SK-N-SH (cell line): ENCODE measurements around the gene MKS1. TPM values are rescaled to one million over a fixed set of nuclear protein-coding genes. Genes with fewer than 3 reads are reported as not detected.
A peak's percentile ranks its signal among the peaks of the same experiment; 100 is the strongest.

ENCODE experiments used
- CTCF ChIA-PET: fragments of 300-600, 350-600 bp; formaldehyde crosslinking; extraction: SDS; loops from one replicate; lab custom pipeline; 2021; lab: Yijun Ruan, JAX
- POLR2A ChIA-PET: fragments of 350-600 bp; sonication (Branson Sonifier 250); formaldehyde crosslinking; extraction: SDS; loops from one replicate; lab custom pipeline; 2020; ENCODE audit warnings: antibody characterized with exemption, inconsistent platforms; lab: Yijun Ruan, JAX
- DNase-seq: peaks from one replicate; pipeline ENCODE4 v3.0.0; 2012
- H2AFZ ChIP-seq: fragments of 200-600 bp; sonication (generic); 2 replicates; pipeline ENCODE4 v1.8.1; 2016; ENCODE audit warnings: antibody characterized with exemption, mild to moderate bottlenecking, low read depth
- H3F3A ChIP-seq: fragments of 200-600 bp; sonication (generic); replicated peaks from 2 replicates; pipeline ENCODE3; 2016; ENCODE audit warnings: antibody characterized with exemption, mild to moderate bottlenecking; ENCODE audit not compliant: insufficient read depth
- H3K27ac ChIP-seq, 2 experiments: fragments of 200-500 bp in 1 of 2; fragments of 200-600 bp in 1 of 2; sonication (Bioruptor generic) in 1 of 2; sonication (generic), shearing (Covaris generic) in 1 of 2; 2 replicates each; pipeline versions ENCODE4 v1.5.1 to v1.6.1; 2014 to 2016; ENCODE audit warnings: low read depth in 2 of 2, inconsistent platforms in 1 of 2, low read length in 1 of 2, mild to moderate bottlenecking in 1 of 2, mixed read lengths in 1 of 2
- H3K27me3 ChIP-seq: fragments of 200-600 bp; sonication (generic), shearing (Covaris generic); 2 replicates; pipeline ENCODE4 v1.6.1; 2016; ENCODE audit warnings: mixed run types; ENCODE audit not compliant: insufficient read depth
- H3K36me3 ChIP-seq, 2 experiments: fragments of 200-500 bp in 1 of 2; fragments of 200-600 bp in 1 of 2; sonication (Bioruptor generic) in 1 of 2; sonication (generic) in 1 of 2; replicated peaks in 1 of 2; 2 replicates each; pipeline versions ENCODE3 to v1.5.1; 2014 to 2016; ENCODE audit warnings: low read length in 1 of 2, mild to moderate bottlenecking in 1 of 2; ENCODE audit not compliant: insufficient read depth in 2 of 2, control insufficient read depth in 1 of 2
- H3K4me1 ChIP-seq, 2 experiments: fragments of 200-500 bp in 1 of 2; fragments of 200-600 bp in 1 of 2; sonication (Bioruptor generic) in 1 of 2; sonication (generic), shearing (Covaris generic) in 1 of 2; 2 replicates each; pipeline versions ENCODE4 v1.5.1 to v1.6.1; 2014 to 2016; ENCODE audit warnings: low read depth in 1 of 2, low read length in 1 of 2, mixed run types in 1 of 2; ENCODE audit not compliant: insufficient read depth in 2 of 2, control insufficient read depth in 1 of 2
- H3K4me2 ChIP-seq: fragments of 200-600 bp; sonication (generic), shearing (Covaris generic); 2 replicates; pipeline ENCODE4 v1.6.1; 2017; ENCODE audit warnings: mixed run types
- H3K4me3 ChIP-seq, 2 experiments: fragments of 200-500 bp in 1 of 2; fragments of 200-600 bp in 1 of 2; sonication (Bioruptor generic) in 1 of 2; sonication (generic), shearing (Covaris generic) in 1 of 2; 2 replicates each; pipeline versions ENCODE4 v1.5.1 to v1.8.1; 2014 to 2016; ENCODE audit warnings: low read depth in 2 of 2, inconsistent platforms in 1 of 2, low read length in 1 of 2, mild to moderate bottlenecking in 1 of 2, mixed read lengths in 1 of 2, moderate library complexity in 1 of 2
- H3K79me2 ChIP-seq: fragments of 200-600 bp; sonication (generic); 2 replicates; pipeline ENCODE4 v1.8.1; 2017; ENCODE audit warnings: mild to moderate bottlenecking; ENCODE audit not compliant: insufficient read depth
- H3K9ac ChIP-seq: fragments of 200-600 bp; sonication (generic); 2 replicates; pipeline ENCODE4 v1.6.1; 2017; ENCODE audit warnings: mixed run types
- H3K9me2 ChIP-seq: fragments of 200-600 bp; sonication (generic); 2 replicates; pipeline ENCODE4 v1.6.1; 2017; ENCODE audit warnings: mixed run types
- H3K9me3 ChIP-seq: fragments of 200-600 bp; sonication (generic); 2 replicates; pipeline ENCODE4 v1.6.1; 2017; ENCODE audit warnings: mixed run types, mild to moderate bottlenecking, moderate library complexity
- H4K20me1 ChIP-seq: fragments of 200-600 bp; sonication (generic); 2 replicates; pipeline ENCODE4 v1.6.1; 2017; ENCODE audit warnings: mild to moderate bottlenecking, mixed run types; ENCODE audit not compliant: insufficient read depth
- CHD2 ChIP-seq: fragments of 150-350 bp; IDR thresholded peaks from 2 replicates; pipeline ENCODE4 v1.6.1; 2018; ENCODE audit warnings: low read length; ENCODE audit not compliant: partially characterized antibody
- EZH2phosphoT487 ChIP-seq: fragments of 200-600 bp; sonication (generic); IDR thresholded peaks from 2 replicates; pipeline ENCODE4 v1.6.1; 2017; ENCODE audit warnings: low read depth, mixed run types, mild to moderate bottlenecking, antibody characterized with exemption, moderate library complexity, borderline replicate concordance
- FOXM1 ChIP-seq: IDR thresholded peaks from 2 replicates; pipeline ENCODE4 v1.4.0; 2012; ENCODE audit warnings: low read depth, mild to moderate bottlenecking
- GATA2 ChIP-seq: sonication (generic); formaldehyde crosslinking; IDR thresholded peaks from 2 replicates; pipeline ENCODE4 v1.5.0; 2020; ENCODE audit warnings: mild to moderate bottlenecking, missing genetic modification reagents
- JUND ChIP-seq: IDR thresholded peaks from 2 replicates; pipeline ENCODE4 v1.4.0; 2012
- MEF2A ChIP-seq: IDR thresholded peaks from 2 replicates; pipeline ENCODE4 v1.4.0; 2012; ENCODE audit warnings: low read depth, borderline replicate concordance
- MXI1 ChIP-seq: IDR thresholded peaks from 2 replicates; pipeline ENCODE4 v1.6.1; 2012; ENCODE audit warnings: mild to moderate bottlenecking, low read depth, low read length, improper control_type of control experiment
- NFIC ChIP-seq: IDR thresholded peaks from 2 replicates; pipeline ENCODE4 v1.4.0; 2012; ENCODE audit warnings: borderline replicate concordance
- RAD21 ChIP-seq: IDR thresholded peaks from 2 replicates; pipeline ENCODE4 v1.6.1; 2012; ENCODE audit warnings: mild to moderate bottlenecking, low read length
- RCOR1 ChIP-seq: fragments of 150-350 bp; IDR thresholded peaks from 2 replicates; pipeline ENCODE4 v1.6.1; 2017; ENCODE audit warnings: antibody characterized with exemption, low read length
- RFX5 ChIP-seq: IDR thresholded peaks from 2 replicates; pipeline ENCODE4 v1.6.1; 2012; ENCODE audit warnings: mild to moderate bottlenecking, improper control_type of control experiment, low read length
- TAF1 ChIP-seq: IDR thresholded peaks from 2 replicates; pipeline ENCODE4 v1.6.1; 2012; ENCODE audit warnings: low read depth, mild to moderate bottlenecking, low read length, moderate library complexity, borderline replicate concordance
- WGBS: methylation state at CpG from one replicate; pipeline ENCODE4 v1.1.6; 2017; ENCODE audit warnings: low lambda C conversion rate; 5-methylcytosine and 5-hydroxymethylcytosine counted together
- polyA plus RNA-seq, 3 experiments: library from polyadenylated mRNA; depleted of rRNA; stranded (reverse); fragments of >200 nt; gene quantifications; 2 replicates each; pipeline ENCODE4 v1.2.3, GENCODE V29; 2012
- TF ChIP-seq, protein P1 (sequence below): IDR thresholded peaks from 2 replicates; pipeline ENCODE4 v1.6.1; 2012; ENCODE audit warnings: mild to moderate bottlenecking, low read depth, low read length, moderate library complexity
- TF ChIP-seq, protein P2 (sequence below): fragments of 200-600 bp; sonication (generic); IDR thresholded peaks from 2 replicates; pipeline ENCODE4 v1.6.1; 2017; ENCODE audit warnings: antibody characterized with exemption, mild to moderate bottlenecking, moderate library complexity
- TF ChIP-seq, protein P3 (sequence below): IDR thresholded peaks from 2 replicates; pipeline ENCODE4 v1.4.0; 2012; ENCODE audit warnings: low read depth, borderline replicate concordance

Gene MKS1
- polyA plus RNA-seq, 1 of the 3 experiments (the other 2 are of a cell fraction), result 28.5 TPM

DNA sequence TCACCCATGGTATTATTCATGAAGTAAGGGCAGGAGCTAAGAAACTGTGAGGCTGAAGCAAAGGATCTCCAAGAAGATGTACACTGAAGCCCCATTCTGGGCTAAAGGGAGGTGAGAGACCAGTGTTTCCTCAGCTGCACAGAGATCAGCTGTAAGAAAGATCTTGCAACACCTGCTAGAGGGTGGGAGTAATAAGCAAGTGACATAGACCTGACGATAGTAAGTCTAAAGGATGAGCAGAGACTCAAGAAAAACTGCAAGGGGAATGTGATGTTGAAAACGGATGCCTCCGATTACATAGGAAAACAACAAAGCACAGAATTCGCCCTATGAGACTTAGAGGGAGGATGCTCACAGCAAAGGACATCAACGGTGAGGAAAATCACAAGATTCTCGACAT lies 52.4 kb downstream of the MKS1 start, which contains the start of gene OR4D2:
TSS of gene OR4D2 (plus strand) at position 301 of the 400 bp plus-strand sequence. CDS start 2,674 bp downstream, outside the sequence.
- H3K9me2 ChIP-seq, result no peaks in the 10 kb centered on the region
- peaks cover 5% of the 10 kb centered on the region; the same call in 1 of the 2 replicates for H3K27me3 ChIP-seq
- no peak within 1 kb of the TSS for H2AFZ ChIP-seq
- no peak within 1 kb of the TSS for H3K4me2 ChIP-seq
- no peaks in the 10 kb centered on the region for H4K20me1 ChIP-seq
- POLR2A ChIA-PET, result no interaction called here
- no peaks in the 10 kb centered on the region for H3K4me1 ChIP-seq
- TF ChIP-seq NFIC (no peak), GATA2 (CRISPR knock-in tag) (no peak)
- no peak for DNase-seq
- CTCF ChIA-PET, result interaction anchor here (1.1 to 1.4 kb wide), 3 partner anchors 33 to 282 kb away, joined by 3 to 5 read pairs (median 3); no protein-coding TSS in a partner anchor
- no peaks in the 10 kb centered on the region for H3K9me3 ChIP-seq
- H3K9ac ChIP-seq, result no peak within 1 kb of the TSS
- H3F3A ChIP-seq, result no peaks in the 10 kb centered on the region
- no peaks in the 10 kb centered on the region for H3K36me3 ChIP-seq
- WGBS, result 9% methylated on average over 6 of the region's 6 CpGs
- no peaks in the 10 kb centered on the region for H3K79me2 ChIP-seq
- no peak within 1 kb of the TSS for H3K27ac ChIP-seq
- H3K4me3 ChIP-seq, result no peak within 1 kb of the TSS

DNA sequence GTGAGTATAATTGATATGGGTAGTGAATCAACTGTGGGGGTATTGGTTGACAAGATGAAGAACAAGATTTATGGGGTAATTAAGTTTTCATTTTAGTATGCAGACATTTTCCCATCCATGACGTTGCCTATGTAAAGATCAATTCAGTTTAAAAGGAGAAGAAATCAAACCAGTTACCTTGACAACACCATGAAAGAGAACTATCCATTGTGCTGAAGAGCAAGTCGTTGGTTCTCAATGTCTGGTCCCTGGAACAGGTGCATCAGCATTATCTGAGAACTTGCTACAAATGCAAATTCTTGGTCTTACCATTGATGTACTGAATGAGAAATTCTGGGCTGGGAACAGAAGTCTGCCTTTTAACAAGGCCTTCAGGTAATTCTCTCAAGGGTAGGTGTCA lies 53.1 kb downstream of the MKS1 start:
- no peak for DNase-seq
- no peak overlapping the region for H3K27ac ChIP-seq
- no peak overlapping the region for H3K4me3 ChIP-seq
- peaks cover 5% of the 10 kb centered on the region; the same call in 1 of the 2 replicates for H3K27me3 ChIP-seq
- no peaks in the 10 kb centered on the region for H3K36me3 ChIP-seq
- no peaks in the 10 kb centered on the region for H3K9me2 ChIP-seq
- H3K79me2 ChIP-seq, result no peaks in the 10 kb centered on the region
- no peak overlapping the region for H3K9ac ChIP-seq
- POLR2A ChIA-PET, result no interaction called here
- 4% methylated on average over 2 of the region's 2 CpGs for WGBS
- no peak overlapping the region for H3K4me2 ChIP-seq
- no peaks in the 10 kb centered on the region for H4K20me1 ChIP-seq
- H3K4me1 ChIP-seq, result no peaks in the 10 kb centered on the region
- TF ChIP-seq RCOR1 (no peak), JUND (no peak)
- TF ChIP-seq, protein P1, sequence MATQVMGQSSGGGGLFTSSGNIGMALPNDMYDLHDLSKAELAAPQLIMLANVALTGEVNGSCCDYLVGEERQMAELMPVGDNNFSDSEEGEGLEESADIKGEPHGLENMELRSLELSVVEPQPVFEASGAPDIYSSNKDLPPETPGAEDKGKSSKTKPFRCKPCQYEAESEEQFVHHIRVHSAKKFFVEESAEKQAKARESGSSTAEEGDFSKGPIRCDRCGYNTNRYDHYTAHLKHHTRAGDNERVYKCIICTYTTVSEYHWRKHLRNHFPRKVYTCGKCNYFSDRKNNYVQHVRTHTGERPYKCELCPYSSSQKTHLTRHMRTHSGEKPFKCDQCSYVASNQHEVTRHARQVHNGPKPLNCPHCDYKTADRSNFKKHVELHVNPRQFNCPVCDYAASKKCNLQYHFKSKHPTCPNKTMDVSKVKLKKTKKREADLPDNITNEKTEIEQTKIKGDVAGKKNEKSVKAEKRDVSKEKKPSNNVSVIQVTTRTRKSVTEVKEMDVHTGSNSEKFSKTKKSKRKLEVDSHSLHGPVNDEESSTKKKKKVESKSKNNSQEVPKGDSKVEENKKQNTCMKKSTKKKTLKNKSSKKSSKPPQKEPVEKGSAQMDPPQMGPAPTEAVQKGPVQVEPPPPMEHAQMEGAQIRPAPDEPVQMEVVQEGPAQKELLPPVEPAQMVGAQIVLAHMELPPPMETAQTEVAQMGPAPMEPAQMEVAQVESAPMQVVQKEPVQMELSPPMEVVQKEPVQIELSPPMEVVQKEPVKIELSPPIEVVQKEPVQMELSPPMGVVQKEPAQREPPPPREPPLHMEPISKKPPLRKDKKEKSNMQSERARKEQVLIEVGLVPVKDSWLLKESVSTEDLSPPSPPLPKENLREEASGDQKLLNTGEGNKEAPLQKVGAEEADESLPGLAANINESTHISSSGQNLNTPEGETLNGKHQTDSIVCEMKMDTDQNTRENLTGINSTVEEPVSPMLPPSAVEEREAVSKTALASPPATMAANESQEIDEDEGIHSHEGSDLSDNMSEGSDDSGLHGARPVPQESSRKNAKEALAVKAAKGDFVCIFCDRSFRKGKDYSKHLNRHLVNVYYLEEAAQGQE, result peak; percentile 88
- no peaks in the 10 kb centered on the region for H3F3A ChIP-seq
- H2AFZ ChIP-seq, result no peak overlapping the region
- H3K9me3 ChIP-seq, result no peaks in the 10 kb centered on the region
- CTCF ChIA-PET, result interaction anchor here (0.9 to 1.9 kb wide), 4 partner anchors 8 to 282 kb away, joined by 3 to 5 read pairs (median 4); no protein-coding TSS in a partner anchor

DNA sequence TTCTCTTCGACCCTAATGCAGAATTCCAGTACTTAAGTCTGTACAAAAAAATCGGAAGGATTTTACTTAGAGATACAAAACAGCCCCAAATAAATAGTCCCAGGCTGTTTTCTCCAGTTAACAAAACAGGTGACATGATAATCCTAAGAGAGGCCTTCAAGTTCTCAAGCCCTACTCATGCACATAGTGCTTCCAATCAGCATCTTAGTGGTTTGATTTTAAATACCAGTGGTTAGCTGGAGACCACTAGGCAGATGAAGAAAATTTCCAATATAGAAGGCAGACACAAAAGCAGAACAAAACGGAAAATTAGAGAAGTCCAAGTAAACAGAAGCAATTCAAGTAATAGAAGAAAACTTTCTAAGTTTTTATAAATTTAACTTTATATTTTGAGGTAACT lies 57.5 kb downstream of the MKS1 start:
- no peaks in the 10 kb centered on the region for H3K79me2 ChIP-seq
- H3K9ac ChIP-seq, result no peak overlapping the region
- H3K4me2 ChIP-seq, result no peak overlapping the region
- no peak overlapping the region for H3K27ac ChIP-seq
- H3K4me1 ChIP-seq, result peaks cover 0 to 5% of the 10 kb centered on the region in 2 experiments; a peak in 1 of 4 replicates
- POLR2A ChIA-PET, result no interaction called here
- H3K36me3 ChIP-seq, result no peaks in the 10 kb centered on the region
- no peaks in the 10 kb centered on the region for H3F3A ChIP-seq
- H3K9me3 ChIP-seq, result no peaks in the 10 kb centered on the region
- TF ChIP-seq FOXM1, result no peak
- TF ChIP-seq JUND, result no peak
- TF ChIP-seq NFIC, result no peak
- no peak for TF ChIP-seq MXI1
- no peak for TF ChIP-seq RCOR1
- no peak for TF ChIP-seq CHD2
- TF ChIP-seq, protein P2, sequence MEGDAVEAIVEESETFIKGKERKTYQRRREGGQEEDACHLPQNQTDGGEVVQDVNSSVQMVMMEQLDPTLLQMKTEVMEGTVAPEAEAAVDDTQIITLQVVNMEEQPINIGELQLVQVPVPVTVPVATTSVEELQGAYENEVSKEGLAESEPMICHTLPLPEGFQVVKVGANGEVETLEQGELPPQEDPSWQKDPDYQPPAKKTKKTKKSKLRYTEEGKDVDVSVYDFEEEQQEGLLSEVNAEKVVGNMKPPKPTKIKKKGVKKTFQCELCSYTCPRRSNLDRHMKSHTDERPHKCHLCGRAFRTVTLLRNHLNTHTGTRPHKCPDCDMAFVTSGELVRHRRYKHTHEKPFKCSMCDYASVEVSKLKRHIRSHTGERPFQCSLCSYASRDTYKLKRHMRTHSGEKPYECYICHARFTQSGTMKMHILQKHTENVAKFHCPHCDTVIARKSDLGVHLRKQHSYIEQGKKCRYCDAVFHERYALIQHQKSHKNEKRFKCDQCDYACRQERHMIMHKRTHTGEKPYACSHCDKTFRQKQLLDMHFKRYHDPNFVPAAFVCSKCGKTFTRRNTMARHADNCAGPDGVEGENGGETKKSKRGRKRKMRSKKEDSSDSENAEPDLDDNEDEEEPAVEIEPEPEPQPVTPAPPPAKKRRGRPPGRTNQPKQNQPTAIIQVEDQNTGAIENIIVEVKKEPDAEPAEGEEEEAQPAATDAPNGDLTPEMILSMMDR, result no peak
- TF ChIP-seq, protein P3, sequence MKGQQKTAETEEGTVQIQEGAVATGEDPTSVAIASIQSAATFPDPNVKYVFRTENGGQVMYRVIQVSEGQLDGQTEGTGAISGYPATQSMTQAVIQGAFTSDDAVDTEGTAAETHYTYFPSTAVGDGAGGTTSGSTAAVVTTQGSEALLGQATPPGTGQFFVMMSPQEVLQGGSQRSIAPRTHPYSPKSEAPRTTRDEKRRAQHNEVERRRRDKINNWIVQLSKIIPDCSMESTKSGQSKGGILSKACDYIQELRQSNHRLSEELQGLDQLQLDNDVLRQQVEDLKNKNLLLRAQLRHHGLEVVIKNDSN, result no peak
- TF ChIP-seq RAD21, result no peak
- no peak for TF ChIP-seq EZH2phosphoT487
- TF ChIP-seq RFX5, result no peak
- TF ChIP-seq TAF1, result no peak
- no peak for TF ChIP-seq MEF2A
- CTCF ChIA-PET, result interaction anchor here (0.6 to 1.5 kb wide), 3 partner anchors 9 to 49 kb away, joined by 3 to 5 read pairs (median 3); no protein-coding TSS in a partner anchor
- H3K27me3 ChIP-seq, result peaks cover 15% of the 10 kb centered on the region; the same call in 1 of the 2 replicates
- H4K20me1 ChIP-seq, result no peaks in the 10 kb centered on the region
- H3K9me2 ChIP-seq, result no peaks in the 10 kb centered on the region
- no peak overlapping the region for H3K4me3 ChIP-seq
- WGBS, result 13% methylated on average over 3 of the region's 3 CpGs
- H2AFZ ChIP-seq, result no peak overlapping the region
- DNase-seq, result no peak
